HEK293 (cell line): ENCODE measurements around the gene PARD3B.

Source experiments
- CTCF ChIA-PET: fragments of 350-600 bp; formaldehyde crosslinking; extraction: SDS; loops from one replicate; lab custom pipeline; 2021; ENCODE audit warnings: antibody characterized with exemption; lab: Yijun Ruan, JAX
- POLR2A ChIA-PET: fragments of 300-600 bp; formaldehyde crosslinking; extraction: SDS; loops from one replicate; lab custom pipeline; 2020; ENCODE audit warnings: antibody characterized with exemption, inconsistent platforms; lab: Yijun Ruan, JAX
- H3K27ac ChIP-seq: fragments of 200-500 bp; sonication (Bioruptor generic); 2 replicates; pipeline ENCODE4 v1.5.1; 2014; ENCODE audit warnings: low read depth, low read length, control low read depth, inconsistent platforms; ENCODE audit errors: extremely low read depth
- H3K36me3 ChIP-seq, 2 experiments: fragments of 200-500 bp in 1 of 2; sonication (Bioruptor generic) in 1 of 2; 1 replicate in 1 of 2; 2 replicates in 1 of 2; pipeline ENCODE4 v1.5.1; 2014 to 2017; ENCODE audit warnings: inconsistent platforms in 2 of 2, low read length in 2 of 2; ENCODE audit not compliant: control insufficient read depth in 2 of 2, insufficient read depth in 1 of 2
- H3K4me1 ChIP-seq: fragments of 200-500 bp; sonication (Bioruptor generic); 2 replicates; pipeline ENCODE4 v1.5.1; 2014; ENCODE audit warnings: mild to moderate bottlenecking, low read length, inconsistent platforms; ENCODE audit not compliant: control insufficient read depth, insufficient read depth
- H3K4me3 ChIP-seq: 2 replicates; pipeline ENCODE4 v1.5.1; 2011; ENCODE audit warnings: low read depth, mild to moderate bottlenecking, control low read depth, low read length, moderate library complexity
- H3K9me3 ChIP-seq: fragments of 200-500 bp; sonication (Bioruptor generic); 2 replicates; pipeline ENCODE4 v1.5.1; 2014; ENCODE audit warnings: low read depth, low read length, inconsistent platforms; ENCODE audit not compliant: control insufficient read depth, insufficient read depth
- MZF1 ChIP-seq: fragments of 450-650 bp; formaldehyde crosslinking; IDR thresholded peaks from 2 replicates; pipeline ENCODE4 v1.5.1; 2017; ENCODE audit warnings: missing biosample characterization, missing genetic modification characterization, borderline replicate concordance
- REPIN1 ChIP-seq: fragments of 450-650 bp; formaldehyde crosslinking; IDR thresholded peaks from 2 replicates; pipeline ENCODE4 v1.5.1; 2017; ENCODE audit warnings: missing biosample characterization, missing genetic modification characterization, low read depth
- SCRT1 ChIP-seq: fragments of 450-650 bp; formaldehyde crosslinking; IDR thresholded peaks from 2 replicates; pipeline ENCODE4 v1.5.1; 2016; ENCODE audit warnings: missing biosample characterization, missing genetic modification characterization, borderline replicate concordance
- ZBTB6 ChIP-seq: fragments of 450-650 bp; formaldehyde crosslinking; IDR thresholded peaks from 2 replicates; pipeline ENCODE4 v1.5.1; 2017; ENCODE audit warnings: missing biosample characterization, missing genetic modification characterization
- ZNF221 ChIP-seq: fragments of 450-650 bp; formaldehyde crosslinking; IDR thresholded peaks from 2 replicates; pipeline ENCODE4 v1.5.1; 2017; ENCODE audit warnings: missing biosample characterization, missing genetic modification characterization, borderline replicate concordance
- ZNF350 ChIP-seq: fragments of 450-650 bp; formaldehyde crosslinking; IDR thresholded peaks from 2 replicates; pipeline ENCODE4 v1.5.0; 2017; ENCODE audit warnings: missing biosample characterization, mild to moderate bottlenecking, missing genetic modification characterization
- ZNF391 ChIP-seq: fragments of 450-650 bp; formaldehyde crosslinking; IDR thresholded peaks from 2 replicates; pipeline ENCODE4 v1.5.1; 2016; ENCODE audit warnings: low read depth, missing biosample characterization, missing genetic modification characterization, borderline replicate concordance
- ZNF398 ChIP-seq: fragments of 450-650 bp; formaldehyde crosslinking; IDR thresholded peaks from 2 replicates; pipeline ENCODE4 v1.5.1; 2017; ENCODE audit warnings: missing biosample characterization, missing genetic modification characterization
- ZNF416 ChIP-seq: fragments of 450-650 bp; formaldehyde crosslinking; IDR thresholded peaks from 2 replicates; pipeline ENCODE4 v1.5.1; 2016; ENCODE audit warnings: missing biosample characterization, missing genetic modification characterization
- ZNF433 ChIP-seq: fragments of 450-650 bp; formaldehyde crosslinking; IDR thresholded peaks from 2 replicates; pipeline ENCODE4 v1.5.1; 2016; ENCODE audit warnings: missing biosample characterization, missing genetic modification characterization, low read depth
- ZNF518A ChIP-seq: fragments of 450-650 bp; formaldehyde crosslinking; conservative IDR thresholded peaks from 2 replicates; pipeline ENCODE4 v1.5.1; 2016; ENCODE audit warnings: low read depth, missing biosample characterization, missing genetic modification characterization
- ZNF529 ChIP-seq: fragments of 450-650 bp; formaldehyde crosslinking; IDR thresholded peaks from 2 replicates; pipeline ENCODE4 v1.5.1; 2017; ENCODE audit warnings: missing genetic modification characterization, missing biosample characterization; ENCODE audit not compliant: insufficient replicate concordance
- ZNF530 ChIP-seq: fragments of 450-650 bp; formaldehyde crosslinking; IDR thresholded peaks from 2 replicates; pipeline ENCODE4 v1.5.1; 2016; ENCODE audit warnings: low read depth, missing biosample characterization, missing genetic modification characterization
- ZNF600 ChIP-seq: fragments of 450-650 bp; formaldehyde crosslinking; IDR thresholded peaks from 2 replicates; pipeline ENCODE4 v1.5.1; 2016; ENCODE audit warnings: missing biosample characterization, missing genetic modification characterization
- ZNF654 ChIP-seq: fragments of 450-650 bp; formaldehyde crosslinking; IDR thresholded peaks from 2 replicates; pipeline ENCODE4 v1.5.1; 2016; ENCODE audit warnings: low read depth, missing biosample characterization, missing genetic modification characterization
- ZNF664 ChIP-seq: fragments of 450-650 bp; formaldehyde crosslinking; IDR thresholded peaks from 2 replicates; pipeline ENCODE4 v1.5.1; 2016; ENCODE audit warnings: missing biosample characterization, missing genetic modification characterization
- ZNF670 ChIP-seq: fragments of 450-650 bp; formaldehyde crosslinking; IDR thresholded peaks from 2 replicates; pipeline ENCODE4 v1.5.1; 2016; ENCODE audit warnings: missing biosample characterization, missing genetic modification characterization, low read depth
- ZNF692 ChIP-seq: fragments of 450-650 bp; formaldehyde crosslinking; IDR thresholded peaks from 2 replicates; pipeline ENCODE4 v1.5.1; 2016; ENCODE audit warnings: missing biosample characterization, missing genetic modification characterization
- ZNF747 ChIP-seq: fragments of 450-650 bp; formaldehyde crosslinking; IDR thresholded peaks from 2 replicates; pipeline ENCODE4 v1.5.1; 2016; ENCODE audit warnings: missing biosample characterization, missing genetic modification characterization

Gene PARD3B

GRCh38 chr2:205032093-205032551 lies 486.8 kb downstream of the PARD3B start (continued):
- TF ChIP-seq ZNF518A = no peak
- no peak for TF ChIP-seq SCRT1

GRCh38 chr2:205033431-205033830 lies 488.2 kb downstream of the PARD3B start:
- H3K36me3 ChIP-seq = no peaks in the 10 kb centered on the region
- no peaks in the 10 kb centered on the region for H3K4me1 ChIP-seq
- no peak overlapping the region for H3K4me3 ChIP-seq
- POLR2A ChIA-PET = no interaction called here
- CTCF ChIA-PET = interaction anchor here (1.2 kb wide), 1 partner anchor 10 kb away, joined by 3 read pairs; no protein-coding TSS in a partner anchor
- no peak overlapping the region for H3K27ac ChIP-seq
- TF ChIP-seq ZNF529 (tag by site-specific recombination) = no peak
- no peak for TF ChIP-seq ZNF600 (tag by site-specific recombination)
- no peak for TF ChIP-seq ZNF530 (tag by site-specific recombination)
- H3K9me3 ChIP-seq = no peaks in the 10 kb centered on the region

- POLR2A ChIA-PET = no interaction called here
- CTCF ChIA-PET = interaction anchor here (0.6 to 1.2 kb wide), 2 partner anchors 9 to 805 kb away, joined by 3 to 4 read pairs; no protein-coding TSS in a partner anchor
- Histone ChIP-seq H3K9me3 (no peaks in the 10 kb centered on the region), H3K36me3 (no peaks in the 10 kb centered on the region), H3K4me3 (no peak overlapping the region), H3K4me1 (no peaks in the 10 kb centered on the region), H3K27ac (no peak overlapping the region)
- no peak for TF ChIP-seq ZNF221
- TF ChIP-seq MZF1 = no peak
- no peak for TF ChIP-seq ZNF664 (tag by site-specific recombination)
- no peak for TF ChIP-seq ZNF350 (tag by site-specific recombination)
- no peak for TF ChIP-seq ZNF747 (tag by site-specific recombination)
- TF ChIP-seq ZNF670 (tag by site-specific recombination) = no peak
- no peak for TF ChIP-seq ZNF398 (tag by site-specific recombination)
Observed at GRCh38 chr2:205034034-205034433, 488.8 kb downstream of the PARD3B start.

- ChIA-PET POLR2A (no interaction called here), CTCF (no interaction called here)
- Histone ChIP-seq H3K36me3 (no peaks in the 10 kb centered on the region), H3K27ac (no peak overlapping the region), H3K4me1 (no peaks in the 10 kb centered on the region), H3K9me3 (no peaks in the 10 kb centered on the region), H3K4me3 (no peak overlapping the region)
- TF ChIP-seq ZNF654 (tag by site-specific recombination) (no peak), REPIN1 (tag by site-specific recombination) (no peak), ZNF433 (tag by site-specific recombination) (no peak), ZBTB6 (tag by site-specific recombination) (no peak), ZNF391 (tag by site-specific recombination) (no peak), ZNF692 (tag by site-specific recombination) (no peak), ZNF416 (tag by site-specific recombination) (no peak)
Observed at GRCh38 chr2:205040323-205040722, 495.0 kb downstream of the PARD3B start.
